Measurements from ENCODE around the gene PDSS2. TPM values are rescaled to one million over a fixed set of nuclear protein-coding genes. Genes with fewer than 3 reads are reported as not detected.

Gene PDSS2
- total RNA-seq, 1 donor: 12.3 TPM

- Histone ChIP-seq H3K4me2 (ENCODE audit: insufficient read depth, low read length) (no peak overlapping the region), H3K27me3 (ENCODE audit: insufficient read depth, low read length) (no peaks in the 10 kb centered on the region), H3K27ac (ENCODE audit: low read depth, low read length) (no peak overlapping the region), H3K4me3 (ENCODE audit: insufficient read depth, low read length) (no peak overlapping the region), H3K4me1 (ENCODE audit: insufficient read depth, low read length) (no peaks in the 10 kb centered on the region), H3K79me2 (ENCODE audit: insufficient read depth, low read length) (no peaks in the 10 kb centered on the region), H2AFZ (ENCODE audit: low read length) (no peak overlapping the region), H4K20me1 (ENCODE audit: insufficient read depth, low read length) (no peaks in the 10 kb centered on the region), H3K36me3 (ENCODE audit: insufficient read depth, low read length) (no peaks in the 10 kb centered on the region), H3K9me3 (ENCODE audit: low read depth, low read length) (no peaks in the 10 kb centered on the region)
- DNase-seq (ENCODE audit: insufficient read length, low spot score, missing footprints): no peak
- no peak for TF ChIP-seq CTCF (IDR thresholded peaks at IDR 0.05; ENCODE audit: extremely low read depth, low read depth, low read length)
Observed at GRCh38 chr6:107331409-107332386, 127.7 kb downstream of the PDSS2 start.

- Histone ChIP-seq H4K20me1 (ENCODE audit: insufficient read depth, low read length) (no peaks in the 10 kb centered on the region), H2AFZ (ENCODE audit: low read length) (no peak overlapping the region), H3K79me2 (ENCODE audit: insufficient read depth, low read length) (no peaks in the 10 kb centered on the region), H3K9me3 (ENCODE audit: low read depth, low read length) (no peaks in the 10 kb centered on the region), H3K27ac (ENCODE audit: low read depth, low read length) (no peak overlapping the region), H3K27me3 (ENCODE audit: insufficient read depth, low read length) (no peaks in the 10 kb centered on the region), H3K4me3 (ENCODE audit: insufficient read depth, low read length) (no peak overlapping the region), H3K4me1 (ENCODE audit: insufficient read depth, low read length) (no peaks in the 10 kb centered on the region), H3K4me2 (ENCODE audit: insufficient read depth, low read length) (no peak overlapping the region), H3K36me3 (ENCODE audit: insufficient read depth, low read length) (no peaks in the 10 kb centered on the region)
- no peak for DNase-seq (ENCODE audit: insufficient read length, low spot score, missing footprints)
- no peak for TF ChIP-seq CTCF (IDR thresholded peaks at IDR 0.05; ENCODE audit: extremely low read depth, low read depth, low read length)
Observed at GRCh38 chr6:107330168-107330567, 129.2 kb downstream of the PDSS2 start.

GRCh38 chr6:107329063-107329860, 130.1 kb downstream of the PDSS2 start:
- no peaks in the 10 kb centered on the region for H3K4me1 ChIP-seq (ENCODE audit: insufficient read depth, low read length)
- no peak for DNase-seq (ENCODE audit: insufficient read length, low spot score, missing footprints)
- no peak overlapping the region for H3K27ac ChIP-seq (ENCODE audit: low read depth, low read length)
- H3K27me3 ChIP-seq (ENCODE audit: insufficient read depth, low read length): no peaks in the 10 kb centered on the region
- no peak for TF ChIP-seq CTCF (IDR thresholded peaks at IDR 0.05; ENCODE audit: extremely low read depth, low read depth, low read length)
- no peak overlapping the region for H2AFZ ChIP-seq (ENCODE audit: low read length)
- H3K4me2 ChIP-seq (ENCODE audit: insufficient read depth, low read length): no peak overlapping the region
- no peak overlapping the region for H3K4me3 ChIP-seq (ENCODE audit: insufficient read depth, low read length)
- H3K9me3 ChIP-seq (ENCODE audit: low read depth, low read length): no peaks in the 10 kb centered on the region
- H3K79me2 ChIP-seq (ENCODE audit: insufficient read depth, low read length): no peaks in the 10 kb centered on the region
- no peaks in the 10 kb centered on the region for H3K36me3 ChIP-seq (ENCODE audit: insufficient read depth, low read length)
- H4K20me1 ChIP-seq (ENCODE audit: insufficient read depth, low read length): no peaks in the 10 kb centered on the region

- DNase-seq (ENCODE audit: insufficient read length, low spot score, missing footprints): no peak
- no peaks in the 10 kb centered on the region for H3K79me2 ChIP-seq (ENCODE audit: insufficient read depth, low read length)
- no peaks in the 10 kb centered on the region for H3K36me3 ChIP-seq (ENCODE audit: insufficient read depth, low read length)
- no peak overlapping the region for H3K4me3 ChIP-seq (ENCODE audit: insufficient read depth, low read length)
- H3K27ac ChIP-seq (ENCODE audit: low read depth, low read length): no peak overlapping the region
- H3K4me1 ChIP-seq (ENCODE audit: insufficient read depth, low read length): peaks cover 9% of the 10 kb centered on the region
- H3K4me2 ChIP-seq (ENCODE audit: insufficient read depth, low read length): no peak overlapping the region
- no peak for TF ChIP-seq CTCF (IDR thresholded peaks at IDR 0.05; ENCODE audit: extremely low read depth, low read depth, low read length)
- H4K20me1 ChIP-seq (ENCODE audit: insufficient read depth, low read length): no peaks in the 10 kb centered on the region
- H2AFZ ChIP-seq (ENCODE audit: low read length): no peak overlapping the region
- H3K27me3 ChIP-seq (ENCODE audit: insufficient read depth, low read length): no peaks in the 10 kb centered on the region
- H3K9me3 ChIP-seq (ENCODE audit: low read depth, low read length): no peaks in the 10 kb centered on the region
Observed at GRCh38 chr6:107328081-107328480, 131.3 kb downstream of the PDSS2 start.
